K562 (cell line): Measurements from ENCODE around the gene ZNF775. TPM values are rescaled to one million over a fixed set of nuclear protein-coding genes. Genes with fewer than 3 reads are reported as not detected.

Experiments used
- CCAR2 ChIP-seq: fragments of 200-400 bp; formaldehyde crosslinking; IDR thresholded peaks from 2 replicates; pipeline ENCODE4 v1.6.1; 2017; ENCODE audit warnings: mild to moderate bottlenecking, low read depth, low read length
- E2F6 ChIP-seq, 2 experiments: IDR thresholded peaks; 2 replicates each; pipeline ENCODE4 v1.6.1; 2011; ENCODE audit warnings: borderline replicate concordance in 1 of 2, control low read depth in 1 of 2, low read depth in 1 of 2, low read length in 1 of 2, mild to moderate bottlenecking in 1 of 2, mixed read lengths in 1 of 2, moderate library complexity in 1 of 2; ENCODE audit not compliant: insufficient read depth in 1 of 2, insufficient read length in 1 of 2, poor library complexity in 1 of 2, severe bottlenecking in 1 of 2; ENCODE audit errors: extremely low read depth in 1 of 2
- ETS1 ChIP-seq: conservative IDR thresholded peaks from 2 replicates; pipeline ENCODE4 v1.6.1; 2011; ENCODE audit warnings: low read depth, mild to moderate bottlenecking, low read length; ENCODE audit not compliant: control insufficient read depth
- FOXA1 ChIP-seq: fragments of 450-650 bp; IDR thresholded peaks from 2 replicates; pipeline ENCODE4 v1.6.1; 2016; ENCODE audit warnings: mild to moderate bottlenecking, borderline replicate concordance
- HMGN3 ChIP-seq: IDR thresholded peaks from 2 replicates; pipeline ENCODE4 v1.6.1; 2011; ENCODE audit warnings: borderline replicate concordance, low read depth, mild to moderate bottlenecking, mixed read lengths, low read length; ENCODE audit not compliant: insufficient read length; ENCODE audit errors: extremely low read depth
- ID3 ChIP-seq, 2 experiments: fragments of 250-450 bp in 1 of 2; fragments of 450-650 bp in 1 of 2; sonication (Bioruptor Pico) in 1 of 2; IDR thresholded peaks; 2 replicates each; pipeline versions ENCODE4 v1.6.1 to v1.8.0; 2016 to 2021; ENCODE audit warnings: mild to moderate bottlenecking in 2 of 2, moderate library complexity in 2 of 2, missing compliant biosample characterization in 1 of 2, missing genetic modification characterization in 1 of 2
- KDM1A ChIP-seq, 2 experiments: fragments of 450-650 bp; IDR thresholded peaks; 2 replicates each; pipeline ENCODE4 v1.6.1; 2016; ENCODE audit warnings: mild to moderate bottlenecking in 2 of 2
- LCOR ChIP-seq: sonication (generic); formaldehyde crosslinking; IDR thresholded peaks from 2 replicates; pipeline ENCODE4 v1.8.0; 2022; ENCODE audit warnings: mild to moderate bottlenecking, missing genetic modification reagents
- MTA1 ChIP-seq: fragments of 450-650 bp; IDR thresholded peaks from 2 replicates; pipeline ENCODE4 v1.6.1; 2017; ENCODE audit warnings: borderline replicate concordance
- MYC ChIP-seq, 2 experiments: fragments of 250-450 bp in 1 of 2; sonication (Bioruptor Pico) in 1 of 2; IDR thresholded peaks; 2 replicates each; pipeline versions ENCODE4 v1.5.1 to v1.6.1; 2012 to 2021; ENCODE audit warnings: low read depth in 2 of 2, borderline replicate concordance in 1 of 2, improper control_type of control experiment in 1 of 2, low read length in 1 of 2, mild to moderate bottlenecking in 1 of 2, moderate library complexity in 1 of 2
- NFRKB ChIP-seq: fragments of 450-650 bp; IDR thresholded peaks from 2 replicates; pipeline ENCODE4 v1.6.1; 2016; ENCODE audit warnings: low read depth
- NR2C2 ChIP-seq, 2 experiments: fragments of 200-800 bp in 1 of 2; sonication (Bioruptor generic) in 1 of 2; sonication (generic) in 1 of 2; formaldehyde crosslinking in 1 of 2; IDR thresholded peaks; 2 replicates each; pipeline versions ENCODE4 v1.6.1 to v1.8.0; 2016 to 2022; ENCODE audit warnings: mild to moderate bottlenecking in 1 of 2, missing compliant biosample characterization in 1 of 2, missing genetic modification characterization in 1 of 2, missing genetic modification reagents in 1 of 2
- THRAP3 ChIP-seq: fragments of 450-650 bp; IDR thresholded peaks from 2 replicates; pipeline ENCODE4 v1.6.1; 2016; ENCODE audit warnings: mild to moderate bottlenecking, inconsistent platforms, borderline replicate concordance
- ZBED1 ChIP-seq: IDR thresholded peaks from 2 replicates; pipeline ENCODE4 v1.6.1; 2014
- ZNF175 ChIP-seq: fragments of 200-800 bp; sonication (Bioruptor generic); IDR thresholded peaks from 2 replicates; pipeline ENCODE4 v1.6.1; 2016; ENCODE audit warnings: low read depth, mild to moderate bottlenecking, missing genetic modification characterization, missing compliant biosample characterization
- ZNF217 ChIP-seq: sonication (generic); formaldehyde crosslinking; IDR thresholded peaks from 2 replicates; pipeline ENCODE4 v1.8.0; 2022; ENCODE audit warnings: mild to moderate bottlenecking, missing genetic modification reagents
- polyA plus RNA-seq, 8 experiments: library from polyadenylated mRNA; depleted of rRNA in 4 of 8; stranded (reverse) in 5 of 8; unstranded in 3 of 8; fragments of >200 nt; fragmentation: Nextera tagmentation in 2 of 8; fragmentation: Illumina TruSeq in 1 of 8; extraction: Ambion mirVana in 2 of 8; extraction: Trizol in 1 of 8; gene quantifications; 2 replicates each; pipeline versions ENCODE4 v1.2.1 to v1.2.3, GENCODE V29; 2011 to 2014; ENCODE audit warnings: inconsistent platforms in 1 of 8, missing spikeins in 1 of 8
- total RNA-seq, 7 experiments: library from RNA; depleted of rRNA in 6 of 7; stranded (reverse); fragments of >200 nt in 6 of 7; fragmentation: Illumina TruSeq in 2 of 7; extraction: Trizol in 2 of 7; gene quantifications; 2 replicates each; pipeline versions ENCODE4 v1.2.1 to v1.2.3, GENCODE V29; 2011 to 2021; ENCODE audit warnings: low replicate concordance in 1 of 7
- TF ChIP-seq, protein P1 (sequence below): fragments of 450-650 bp; IDR thresholded peaks from 2 replicates; pipeline ENCODE4 v1.6.1; 2017; ENCODE audit warnings: antibody characterized with exemption
- TF ChIP-seq, protein P2 (sequence below): fragments of 450-650 bp; formaldehyde crosslinking; IDR thresholded peaks from 2 replicates; pipeline ENCODE4 v1.4.0; 2020; ENCODE audit warnings: mild to moderate bottlenecking, mixed read lengths
- TF ChIP-seq, protein P3 (sequence below): sonication (generic); formaldehyde crosslinking; IDR thresholded peaks from 2 replicates; pipeline ENCODE4 v1.8.1; 2023; ENCODE audit warnings: mild to moderate bottlenecking, missing genetic modification reagents, moderate library complexity

Gene ZNF775
- total and polyA plus RNA-seq, 9 of the 15 experiments (the other 6 are each of a cell fraction or from before 2014, with no cell fraction given), result 0.04 to 18.7 (median 4.9) TPM

DNA sequence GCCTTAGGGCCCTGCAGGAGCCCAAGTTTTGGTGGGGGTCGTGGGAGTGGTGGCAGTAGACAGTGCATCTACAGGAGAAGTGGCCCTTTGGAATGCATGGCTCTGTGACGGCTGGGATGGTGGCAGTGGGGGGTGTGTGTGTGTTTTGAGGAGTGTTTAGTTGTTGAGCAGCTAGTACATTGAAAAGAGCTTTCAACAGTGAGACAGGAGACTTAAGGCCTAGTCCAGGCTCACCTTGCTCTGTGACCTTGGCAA lies 27.1 kb downstream of the ZNF775 start (continued):
- TF ChIP-seq, protein P1, sequence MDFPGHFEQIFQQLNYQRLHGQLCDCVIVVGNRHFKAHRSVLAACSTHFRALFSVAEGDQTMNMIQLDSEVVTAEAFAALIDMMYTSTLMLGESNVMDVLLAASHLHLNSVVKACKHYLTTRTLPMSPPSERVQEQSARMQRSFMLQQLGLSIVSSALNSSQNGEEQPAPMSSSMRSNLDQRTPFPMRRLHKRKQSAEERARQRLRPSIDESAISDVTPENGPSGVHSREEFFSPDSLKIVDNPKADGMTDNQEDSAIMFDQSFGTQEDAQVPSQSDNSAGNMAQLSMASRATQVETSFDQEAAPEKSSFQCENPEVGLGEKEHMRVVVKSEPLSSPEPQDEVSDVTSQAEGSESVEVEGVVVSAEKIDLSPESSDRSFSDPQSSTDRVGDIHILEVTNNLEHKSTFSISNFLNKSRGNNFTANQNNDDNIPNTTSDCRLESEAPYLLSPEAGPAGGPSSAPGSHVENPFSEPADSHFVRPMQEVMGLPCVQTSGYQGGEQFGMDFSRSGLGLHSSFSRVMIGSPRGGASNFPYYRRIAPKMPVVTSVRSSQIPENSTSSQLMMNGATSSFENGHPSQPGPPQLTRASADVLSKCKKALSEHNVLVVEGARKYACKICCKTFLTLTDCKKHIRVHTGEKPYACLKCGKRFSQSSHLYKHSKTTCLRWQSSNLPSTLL, result 0 out of 2 replicates have a peak, but pooled peaks have one; percentile 55
- TF ChIP-seq NFRKB (0 out of 2 replicates have a peak, but pooled peaks have one; percentile 30), THRAP3 (no peak), HMGN3 (no peak), ZNF217 (CRISPR knock-in tag) (no peak), E2F6 (IDR thresholded peaks at IDR 0.05; ENCODE audit: borderline replicate concordance in 1 of 2, extremely low read depth in 1 of 2, insufficient read depth in 1 of 2, insufficient read length in 1 of 2, low read depth in 1 of 2, low read length in 1 of 2, poor library complexity in 1 of 2, severe bottlenecking in 1 of 2) (peak in 1 of 2 experiments; percentile 8), CCAR2 (no peak), MTA1 (no peak; the same call in 1 of the 2 replicates), NR2C2 (CRISPR knock-in tag; IDR thresholded peaks at IDR 0.05) (0 out of 2 replicates have a peak, but pooled peaks have one; percentile 35), NR2C2 (tag; IDR thresholded peaks at IDR 0.05) (no peak), ZNF175 (no peak), ETS1 (no peak), FOXA1 (no peak), ID3 (CRISPR knock-in tag; IDR thresholded peaks at IDR 0.05) (no peak), ID3 (tag; IDR thresholded peaks at IDR 0.05) (peak; percentile 66), ZBED1 (no peak), MYC (IDR thresholded peaks at IDR 0.05; ENCODE audit: low read depth, low read length) (no peak), MYC (CRISPR knock-in tag; IDR thresholded peaks at IDR 0.05; ENCODE audit: borderline replicate concordance, low read depth) (no peak), KDM1A (IDR thresholded peaks at IDR 0.05) (peak in 1 of 2 experiments; percentile 23; a peak in 1 of 4 replicates), LCOR (CRISPR knock-in tag) (no peak)
- TF ChIP-seq, protein P2, sequence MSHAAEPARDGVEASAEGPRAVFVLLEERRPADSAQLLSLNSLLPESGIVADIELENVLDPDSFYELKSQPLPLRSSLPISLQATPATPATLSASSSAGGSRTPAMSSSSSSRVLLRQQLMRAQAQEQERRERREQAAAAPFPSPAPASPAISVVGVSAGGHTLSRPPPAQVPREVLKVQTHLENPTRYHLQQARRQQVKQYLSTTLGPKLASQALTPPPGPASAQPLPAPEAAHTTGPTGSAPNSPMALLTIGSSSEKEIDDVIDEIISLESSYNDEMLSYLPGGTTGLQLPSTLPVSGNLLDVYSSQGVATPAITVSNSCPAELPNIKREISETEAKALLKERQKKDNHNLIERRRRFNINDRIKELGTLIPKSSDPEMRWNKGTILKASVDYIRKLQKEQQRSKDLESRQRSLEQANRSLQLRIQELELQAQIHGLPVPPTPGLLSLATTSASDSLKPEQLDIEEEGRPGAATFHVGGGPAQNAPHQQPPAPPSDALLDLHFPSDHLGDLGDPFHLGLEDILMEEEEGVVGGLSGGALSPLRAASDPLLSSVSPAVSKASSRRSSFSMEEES (CRISPR knock-in tag), result no peak
- TF ChIP-seq, protein P3, sequence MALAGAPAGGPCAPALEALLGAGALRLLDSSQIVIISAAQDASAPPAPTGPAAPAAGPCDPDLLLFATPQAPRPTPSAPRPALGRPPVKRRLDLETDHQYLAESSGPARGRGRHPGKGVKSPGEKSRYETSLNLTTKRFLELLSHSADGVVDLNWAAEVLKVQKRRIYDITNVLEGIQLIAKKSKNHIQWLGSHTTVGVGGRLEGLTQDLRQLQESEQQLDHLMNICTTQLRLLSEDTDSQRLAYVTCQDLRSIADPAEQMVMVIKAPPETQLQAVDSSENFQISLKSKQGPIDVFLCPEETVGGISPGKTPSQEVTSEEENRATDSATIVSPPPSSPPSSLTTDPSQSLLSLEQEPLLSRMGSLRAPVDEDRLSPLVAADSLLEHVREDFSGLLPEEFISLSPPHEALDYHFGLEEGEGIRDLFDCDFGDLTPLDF (CRISPR knock-in tag), result no peak
